Inflammatory macrophage treated with lipopolysaccharide for 1 hour (primary cell): ENCODE data around the gene CADPS2.
"Not testable (repeated sequence)": the region's sequence is repeated elsewhere in the genome, so short reads cannot be mapped to it uniquely, and the experiment has no call there.

Source experiments
- DNase-seq, 2 donors: peaks; one replicate each; pipeline ENCODE4 v3.0.0-alpha.2; 2020 to 2022

Gene CADPS2

DNA sequence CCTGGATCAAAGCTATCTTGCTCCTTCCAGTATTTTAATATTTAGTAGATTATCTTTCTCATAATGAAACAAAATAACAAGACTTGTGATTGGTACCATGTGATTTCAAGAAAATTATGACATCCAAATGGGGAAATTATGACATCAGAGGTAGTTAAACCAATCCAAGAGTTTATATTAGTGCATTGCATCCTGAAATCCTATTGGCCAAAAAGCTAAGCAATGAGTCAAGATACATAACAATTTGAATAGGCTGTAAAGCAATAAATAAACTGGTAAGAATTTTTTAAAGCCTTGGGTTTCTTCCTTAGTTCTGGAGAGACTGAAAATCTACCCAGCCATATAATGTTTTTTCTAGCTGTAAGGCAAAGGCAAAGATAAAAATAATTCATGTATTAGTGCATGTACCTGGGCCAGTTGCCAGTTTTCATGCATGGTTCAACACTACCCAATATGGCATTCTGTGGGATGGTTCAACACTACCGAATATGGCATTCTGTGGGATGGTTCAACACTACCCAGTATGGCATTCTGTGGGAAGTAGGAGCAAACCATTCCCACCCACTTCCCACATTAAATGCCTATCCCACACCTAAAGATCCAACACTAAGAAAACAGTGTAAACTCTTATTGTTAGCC is 183.3 kb downstream of the CADPS2 start, which contains the start of gene RNF148:
RNF148 (minus strand) TSS at position 51 of the 639 bp plus-strand sequence. CDS start 172 bp downstream, outside the sequence.
- DNase-seq, result no peak

DNA sequence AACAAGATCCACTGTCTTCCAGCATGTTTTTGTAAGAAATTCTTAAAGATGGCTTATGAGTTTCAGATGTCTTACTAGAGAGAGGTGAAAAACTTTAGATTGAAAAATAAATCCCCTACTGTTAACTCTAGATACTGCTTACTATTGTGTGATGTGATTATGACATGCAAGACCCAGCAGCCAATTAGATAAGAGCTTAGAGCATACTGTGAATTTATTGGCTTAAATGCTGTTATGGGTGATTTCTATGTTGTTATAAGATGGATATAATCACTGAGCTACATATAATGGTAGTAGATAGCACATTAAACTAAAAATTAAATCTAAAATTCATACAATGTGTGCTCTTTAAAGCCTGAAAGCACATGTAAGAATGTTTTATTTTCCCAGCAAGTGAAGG is 187.2 kb downstream of the CADPS2 start, which contains the start of gene RNF133:
RNF133 (minus strand) TSS at position 101 of the 400 bp plus-strand sequence. CDS start 199 bp downstream, outside the sequence.
- no peak for DNase-seq

- no peak for DNase-seq
Measured at GRCh38 chr7:122695816-122696215, 190.4 kb downstream of the CADPS2 start.

DNA sequence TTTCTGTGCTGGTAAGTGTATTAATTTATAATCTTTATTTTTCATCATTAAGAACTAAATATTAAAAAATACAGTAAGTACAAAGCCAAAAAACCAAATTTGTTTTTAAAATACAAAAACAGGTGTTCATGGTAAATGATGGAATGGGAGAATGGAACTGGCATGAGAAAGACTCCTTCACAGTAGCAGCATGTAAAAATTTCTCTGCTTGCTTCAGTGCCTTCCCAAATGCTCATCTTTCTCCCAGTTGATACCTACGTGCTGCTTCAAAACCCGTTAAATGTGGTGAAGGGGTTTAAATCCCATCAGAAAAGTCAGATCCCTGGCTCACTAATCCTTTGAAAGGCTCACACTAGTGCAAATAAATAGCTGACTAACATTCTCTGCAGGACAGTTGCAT is 191.6 kb downstream of the CADPS2 start:
- DNase-seq, result no peak

- DNase-seq, result no peak
Measured at GRCh38 chr7:122692769-122693309, 193.4 kb downstream of the CADPS2 start.

- DNase-seq, result no peak
Measured at GRCh38 chr7:122691569-122692235, 194.6 kb downstream of the CADPS2 start.

GRCh38 chr7:122689346-122690109 is 196.7 kb downstream of the CADPS2 start:
- no peak for DNase-seq

DNA sequence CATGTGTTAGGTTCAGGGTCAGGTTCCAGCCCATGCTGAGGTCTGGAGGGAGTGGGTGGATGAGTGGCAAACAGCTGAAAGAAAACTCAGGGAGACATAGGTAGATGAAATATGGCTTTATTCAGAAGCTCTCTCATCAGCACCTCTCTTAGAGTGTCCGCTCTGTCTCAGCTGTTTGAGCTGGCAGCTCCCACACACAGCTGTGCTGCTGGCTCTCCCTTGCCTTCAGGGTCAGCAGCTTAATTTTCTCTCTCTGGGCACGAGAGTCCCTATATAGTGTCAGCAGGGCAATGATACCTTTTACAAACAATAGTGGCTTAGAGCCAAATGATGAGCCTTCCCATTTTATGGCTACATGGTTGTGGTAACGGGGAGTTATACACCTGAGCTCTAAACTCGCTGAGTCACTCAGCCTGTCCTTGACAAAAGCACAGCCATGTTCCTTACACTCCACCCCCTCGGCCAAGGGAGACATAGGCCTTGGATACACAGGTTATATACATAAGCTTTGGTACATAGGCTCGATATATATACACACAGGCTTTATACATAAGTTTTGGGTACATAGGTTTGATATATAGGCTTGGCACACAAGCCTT is 197.8 kb downstream of the CADPS2 start:
- no peak for DNase-seq

DNA sequence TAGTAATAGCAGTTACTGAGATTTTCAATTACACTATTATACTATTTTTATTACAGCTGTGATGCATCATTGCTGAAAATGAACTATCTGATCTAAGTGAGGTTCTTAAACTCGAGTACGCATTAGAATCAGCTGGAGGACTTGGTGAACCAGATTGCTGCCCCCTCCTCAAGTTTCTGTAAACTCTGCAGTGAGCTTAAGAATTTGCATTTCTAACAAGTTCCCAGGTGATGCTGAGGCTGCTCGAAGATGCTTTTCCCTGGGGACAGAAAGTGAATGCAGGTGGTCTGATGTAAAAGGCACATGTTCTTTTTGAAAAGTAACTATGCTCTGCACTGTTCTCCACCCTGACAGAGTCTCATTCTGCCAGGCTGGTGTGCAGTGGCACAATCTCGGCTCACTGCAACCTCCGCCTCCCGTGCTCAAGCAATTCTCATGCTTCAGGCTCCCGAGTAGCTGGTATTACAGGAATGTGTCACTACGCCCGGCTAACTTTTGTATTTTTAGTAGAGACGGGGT is 199.8 kb downstream of the CADPS2 start:
- DNase-seq, result no peak

DNA sequence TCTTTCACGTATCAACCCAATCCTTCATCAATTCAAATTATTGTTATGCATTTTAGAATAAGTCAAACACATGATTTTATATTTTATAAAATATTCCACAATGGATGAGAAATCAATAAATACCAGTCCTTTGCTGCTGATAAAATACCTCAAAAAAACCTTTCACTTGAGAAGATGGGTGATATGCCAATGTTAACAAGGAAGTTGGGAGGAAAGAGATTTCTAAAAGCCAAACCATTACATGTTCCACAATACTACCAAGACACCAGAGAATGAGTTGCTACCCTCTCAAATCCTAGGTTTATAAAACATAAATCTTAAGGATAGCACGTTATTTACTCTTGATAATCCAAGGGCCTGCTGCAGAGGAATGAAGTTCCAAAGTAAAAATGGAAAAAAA is 201.8 kb downstream of the CADPS2 start:
- no peak for DNase-seq

- DNase-seq, result no peak
Measured at GRCh38 chr7:122682815-122683550, 203.3 kb downstream of the CADPS2 start.

GRCh38 chr7:122681186-122681585 is 205.1 kb downstream of the CADPS2 start:
- not testable (repeated sequence) for DNase-seq

DNA sequence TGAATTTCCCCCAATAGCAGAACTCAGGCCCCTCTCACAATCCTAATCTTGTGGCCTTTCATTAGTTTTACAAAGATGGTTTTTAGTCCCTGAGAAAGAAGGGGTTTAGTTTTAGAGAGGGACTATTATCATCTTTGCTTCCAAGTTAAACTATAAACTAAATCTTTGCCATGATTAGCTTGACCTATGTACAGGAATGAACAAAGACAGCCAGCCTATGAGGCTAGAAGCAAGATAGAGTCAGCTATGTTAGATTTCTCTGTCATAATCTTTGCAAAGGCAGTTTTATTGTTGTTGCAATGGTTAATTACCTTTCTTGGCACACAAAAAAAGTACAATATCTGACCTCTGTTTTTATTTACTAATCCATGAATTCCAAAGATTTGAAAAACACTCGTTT is 206.4 kb downstream of the CADPS2 start:
- no peak for DNase-seq

DNA sequence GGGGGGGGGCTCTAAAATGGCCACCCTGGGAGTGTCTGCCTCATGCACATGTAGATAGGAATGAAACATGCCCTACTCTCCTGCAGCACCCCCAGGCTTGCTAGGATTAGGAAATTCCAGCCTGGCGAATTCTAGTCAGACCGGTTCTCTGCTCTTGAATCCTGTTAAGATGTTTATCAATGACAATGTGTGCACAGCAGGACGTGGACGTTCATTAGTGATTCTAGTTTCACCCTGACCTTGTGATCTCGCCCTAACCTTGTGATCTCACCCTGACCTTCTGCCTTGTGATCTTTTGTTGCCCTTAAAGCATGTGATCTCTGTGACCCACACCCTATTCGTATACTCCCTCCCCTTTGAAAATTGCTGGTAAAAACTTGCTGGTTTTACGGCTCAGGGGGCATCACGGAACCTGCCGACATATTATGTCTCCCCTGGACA is 207.0 kb downstream of the CADPS2 start:
- not testable (repeated sequence) for DNase-seq

- DNase-seq, result no peak
Measured at GRCh38 chr7:122677149-122677548, 209.1 kb downstream of the CADPS2 start.

DNA sequence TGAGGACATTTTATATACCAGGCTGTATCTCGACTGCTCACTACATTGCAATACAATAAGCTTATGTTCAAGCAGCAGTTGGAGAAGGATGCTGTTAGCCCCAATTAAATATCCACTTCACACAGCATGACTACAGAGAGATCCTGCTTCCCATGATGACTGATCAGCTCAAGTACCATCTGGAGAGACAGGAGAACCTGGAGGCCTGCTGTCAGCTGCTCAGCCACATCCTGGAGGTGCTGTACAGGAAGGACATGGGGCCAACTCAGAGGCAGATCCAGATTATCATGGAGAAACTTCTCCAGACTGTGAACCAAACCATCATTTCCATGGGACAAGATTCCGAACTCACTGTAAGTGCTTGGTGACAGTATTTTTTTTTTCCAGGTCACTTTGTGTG is 209.8 kb downstream of the CADPS2 start:
- no peak for DNase-seq

DNA sequence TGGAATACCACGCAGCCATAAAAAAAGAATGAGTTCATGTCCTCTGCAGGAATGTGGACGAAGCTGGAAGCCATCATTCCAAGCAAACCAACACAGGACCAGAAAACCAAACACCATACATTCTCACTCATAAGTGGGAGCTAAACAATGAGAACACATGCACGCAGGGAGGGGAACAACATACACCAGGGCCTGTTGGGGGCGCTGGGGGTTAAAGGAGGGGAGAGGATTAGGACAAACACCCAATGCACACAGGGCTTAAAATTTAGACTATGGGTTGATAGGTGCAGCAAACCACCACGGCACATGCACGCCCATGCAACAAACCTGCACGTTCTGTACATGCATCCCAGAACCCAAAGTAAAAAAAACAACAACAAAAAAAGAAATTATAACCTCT is 210.6 kb downstream of the CADPS2 start:
- DNase-seq, result no peak

GRCh38 chr7:122675011-122675410 is 211.2 kb downstream of the CADPS2 start:
- DNase-seq, result no peak

- no peak for DNase-seq
Measured at GRCh38 chr7:122674502-122674901, 211.8 kb downstream of the CADPS2 start.

GRCh38 chr7:122673951-122674350 is 212.3 kb downstream of the CADPS2 start:
- DNase-seq, result no peak

GRCh38 chr7:122672536-122672935 is 213.7 kb downstream of the CADPS2 start:
- no peak for DNase-seq

DNA sequence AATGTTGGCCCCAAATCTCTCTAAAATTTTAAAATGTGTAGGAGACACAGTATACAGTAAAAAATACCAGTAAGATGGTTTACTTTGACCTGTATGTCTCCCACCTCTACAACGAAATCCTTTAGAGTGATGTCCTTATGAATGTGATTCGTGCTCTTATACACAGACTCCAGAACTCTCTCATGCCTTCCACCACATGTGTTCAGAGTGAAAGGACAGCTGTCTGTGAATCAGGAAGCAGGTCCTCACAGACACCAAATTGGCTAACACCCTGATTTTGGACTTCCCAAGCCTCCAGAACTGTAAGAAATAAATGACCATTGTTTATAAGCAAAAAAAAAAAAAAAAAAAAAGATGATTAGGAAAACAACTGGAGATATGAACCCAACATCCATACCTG is 222.5 kb downstream of the CADPS2 start:
- no peak for DNase-seq
